Measurements from ENCODE around the gene NLRP6.

NLRP6 gene

DNA sequence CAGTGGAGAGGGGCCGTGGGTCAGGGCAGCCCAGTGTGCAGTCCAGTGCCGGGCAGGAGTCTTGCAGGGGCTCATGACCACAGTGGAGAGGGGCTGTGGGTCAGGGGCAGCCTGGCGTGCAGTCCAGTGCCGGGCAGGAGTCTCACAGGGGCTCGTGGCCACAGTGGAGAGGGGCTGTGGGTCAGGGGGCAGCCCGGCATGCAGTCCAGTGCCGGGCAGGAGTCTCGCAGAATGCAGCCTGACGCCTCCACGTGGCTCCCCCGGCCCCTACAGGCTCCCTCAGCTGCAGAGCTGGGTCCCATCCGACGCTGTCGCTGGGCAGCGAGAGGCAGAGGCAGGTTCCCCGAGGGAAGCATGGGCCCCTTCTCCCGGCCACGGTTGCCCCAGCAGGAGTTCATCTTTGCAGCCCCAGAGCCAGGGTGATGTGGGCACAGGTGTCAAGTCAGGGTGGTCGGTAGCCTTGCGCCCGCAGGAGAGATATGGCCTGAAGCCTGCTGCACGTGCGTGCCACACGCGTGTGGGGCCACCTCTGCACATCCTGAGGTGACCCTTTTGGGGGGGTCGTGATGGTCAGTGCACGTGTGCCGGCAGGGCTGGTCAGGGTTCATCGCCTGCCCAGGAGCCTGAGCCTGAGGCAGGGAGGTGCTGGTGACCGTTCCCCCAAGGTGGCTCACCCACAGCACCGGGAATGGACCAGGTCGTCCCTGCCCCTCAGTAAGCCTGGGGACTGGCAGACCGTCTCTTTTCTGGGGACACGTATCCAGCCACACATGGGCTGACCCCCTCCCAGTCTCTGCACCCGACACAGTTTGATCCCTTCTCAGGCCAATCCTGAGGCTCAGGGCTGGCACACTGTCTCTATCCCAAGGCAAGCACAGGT, 18.2 kb downstream of the NLRP6 start:
- ChIA-PET POLR2A (ENCODE audit: low non-redundant PET) (no interaction called here), CTCF (no interaction called here)
- TF ChIP-seq CTCF (conservative IDR thresholded peaks at IDR 0.05; ENCODE audit: low read depth) = no peak
- DNase-seq (ENCODE audit: low spot score) = no peak
- peak overlapping the region; percentile 9; the same call in 1 of the 2 replicates for H3K27ac ChIP-seq

DNA sequence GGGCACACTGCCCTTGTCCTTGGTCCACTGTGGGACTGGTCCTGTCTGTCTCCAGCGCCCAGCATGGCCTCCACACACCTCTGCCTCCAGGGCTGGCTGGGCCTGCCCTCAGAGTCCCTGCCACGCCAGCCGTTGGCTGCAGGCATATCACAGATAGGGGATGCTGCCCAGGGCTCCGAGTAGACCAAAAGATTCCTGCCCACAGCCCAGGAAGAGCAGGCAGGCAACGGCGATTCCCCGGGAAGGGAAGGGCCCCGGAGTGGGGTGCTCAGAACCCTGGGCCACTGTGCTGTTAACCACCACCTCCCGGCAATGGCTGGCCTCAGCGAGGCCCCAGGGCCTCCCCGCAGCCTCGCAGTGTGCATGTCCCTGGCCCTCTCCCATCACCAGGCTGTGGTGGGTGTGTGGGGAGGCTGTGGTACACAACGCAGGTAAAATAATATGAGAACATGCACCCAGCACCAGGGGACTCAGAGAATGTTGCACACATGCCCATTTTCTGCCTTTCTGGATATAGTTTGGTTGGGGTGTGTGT, 18.9 kb downstream of the NLRP6 start:
- TF ChIP-seq CTCF (conservative IDR thresholded peaks at IDR 0.05; ENCODE audit: low read depth) = no peak
- CTCF ChIA-PET = no interaction called here
- peak overlapping the region; percentile 9; the same call in 1 of the 2 replicates for H3K27ac ChIP-seq
- POLR2A ChIA-PET (ENCODE audit: low non-redundant PET) = no interaction called here
- DNase-seq (ENCODE audit: low spot score) = no peak

DNA sequence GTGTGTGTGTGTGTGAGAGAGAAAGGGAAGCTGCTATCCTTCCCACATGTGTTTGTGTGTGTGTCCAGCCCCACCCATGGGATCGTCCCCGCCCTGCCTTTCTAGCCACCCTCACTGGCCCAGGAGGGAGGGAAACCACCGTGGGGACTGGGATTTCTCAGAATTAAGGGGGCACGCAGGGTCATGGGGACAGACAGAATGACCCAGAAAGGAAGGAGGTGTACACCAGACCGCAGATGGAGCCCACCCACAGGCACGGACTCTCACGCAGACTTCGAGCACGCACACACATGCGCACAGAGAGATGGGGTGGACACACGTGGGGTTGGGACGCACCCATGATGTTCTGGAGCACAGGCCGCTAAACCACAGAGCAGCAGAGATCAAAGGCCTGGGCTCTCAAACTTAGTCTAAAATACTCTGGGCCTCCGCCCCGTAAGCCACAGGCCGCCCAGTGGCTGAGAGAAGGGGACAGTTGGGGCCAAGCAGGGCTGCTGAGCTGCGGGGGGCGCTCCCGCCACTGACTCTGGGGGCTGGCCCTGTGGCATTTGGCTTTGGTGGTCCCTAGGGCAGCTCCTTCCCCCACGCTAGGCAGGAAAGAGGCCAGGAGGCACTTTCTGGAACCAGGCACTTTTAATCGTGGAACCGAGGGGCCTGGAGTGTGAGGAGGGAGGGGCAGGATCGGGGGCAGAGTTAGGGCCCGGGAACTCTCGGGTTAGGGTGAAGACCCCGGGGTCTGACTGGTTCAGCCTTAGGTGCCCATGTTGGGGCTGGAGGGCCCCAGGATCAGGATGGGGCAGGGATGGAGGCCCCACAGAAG, 19.6 kb downstream of the NLRP6 start:
- H3K27ac ChIP-seq = peak overlapping the region; percentile 9; the same call in 1 of the 2 replicates
- POLR2A ChIA-PET (ENCODE audit: low non-redundant PET) = interaction anchor here (0.6 kb wide), 1 partner anchor 56 kb away, joined by 3 read pairs; no protein-coding TSS in a partner anchor
- CTCF ChIA-PET = no interaction called here
- DNase-seq (ENCODE audit: low spot score) = no peak
- TF ChIP-seq CTCF (conservative IDR thresholded peaks at IDR 0.05; ENCODE audit: low read depth) = no peak

- no peak for TF ChIP-seq CTCF (conservative IDR thresholded peaks at IDR 0.05; ENCODE audit: low read depth)
- H3K27ac ChIP-seq = no peak overlapping the region
- DNase-seq (ENCODE audit: low spot score) = no peak
- ChIA-PET CTCF (no interaction called here), POLR2A (ENCODE audit: low non-redundant PET) (no interaction called here)
Observed at GRCh38 chr11:298406-299065, 20.3 kb downstream of the NLRP6 start.

DNA sequence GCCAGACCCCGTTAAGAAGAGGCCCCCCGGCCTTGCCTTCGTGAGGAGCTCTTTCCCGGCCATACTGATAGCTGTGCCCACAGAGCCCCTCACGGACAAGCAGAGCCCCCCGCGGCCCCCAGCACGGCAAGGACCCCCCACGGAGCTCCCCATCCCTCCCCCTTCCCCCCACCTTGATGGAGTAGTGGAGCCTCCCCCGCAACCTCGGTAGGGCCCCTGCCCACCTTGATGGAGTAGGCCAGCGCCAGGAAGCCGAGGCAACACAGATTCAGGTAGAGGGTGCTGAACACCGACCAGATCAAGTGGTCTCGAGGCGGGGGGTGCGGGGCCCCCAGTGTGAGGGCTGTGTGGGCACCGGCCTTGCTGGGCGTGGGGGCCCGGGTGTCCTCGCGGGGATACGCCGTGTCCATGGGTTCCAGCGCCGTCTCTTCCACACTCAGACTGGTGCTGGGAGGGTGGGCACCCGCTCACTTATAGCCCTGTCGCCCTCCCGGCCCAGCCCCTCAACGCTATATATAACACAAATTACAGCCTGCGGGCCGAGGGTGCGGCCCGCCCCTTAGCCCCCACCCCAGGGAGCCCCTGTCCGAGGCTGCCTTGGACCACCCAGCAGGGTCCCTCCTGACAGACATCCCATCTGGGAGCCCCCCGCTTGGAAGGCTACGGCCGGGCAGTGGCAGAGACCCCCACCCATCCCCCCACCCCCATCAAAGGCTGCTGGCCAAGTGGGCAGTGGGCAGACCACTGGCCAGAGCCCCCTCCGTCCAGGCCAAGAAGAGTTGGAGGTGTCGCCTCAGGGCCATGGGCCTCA, 21.1 kb downstream of the NLRP6 start, which contains the start of gene IFITM5:
TSS of gene IFITM5 (minus strand) at position 446 of the 811 bp plus-strand sequence. CDS start at position 410, 36 bp downstream.
- ChIA-PET CTCF (no interaction called here), POLR2A (ENCODE audit: low non-redundant PET) (no interaction called here)
- DNase-seq (ENCODE audit: low spot score) = no peak
- TF ChIP-seq CTCF (conservative IDR thresholded peaks at IDR 0.05; ENCODE audit: low read depth) = no peak
- no peak within 1 kb of the TSS for H3K27ac ChIP-seq
